Mesothelial cell of epicardium (in vitro differentiated cells): Measurements from ENCODE around the gene PMPCA. TPM values are rescaled to one million over a fixed set of nuclear protein-coding genes. Genes with fewer than 3 reads are reported as not detected.
"Not testable (repeated sequence)": the region's sequence is repeated elsewhere in the genome, so short reads cannot be mapped to it uniquely, and the experiment has no call there.

ENCODE experiments used
- DNase-seq, 2 experiments: peaks; one replicate each; pipeline ENCODE4 v3.0.0; 2021; ENCODE audit warnings: low spot score in 2 of 2; ENCODE audit not compliant: unreplicated experiment in 2 of 2
- H3K27ac Mint-ChIP-seq: 2 replicates; pipeline ENCODE4 v1.8.0; 2021; ENCODE audit warnings: mixed read lengths
- H3K27me3 Mint-ChIP-seq: 2 replicates; pipeline ENCODE4 v1.8.0; 2021; ENCODE audit warnings: low read depth, mixed read lengths
- H3K36me3 Mint-ChIP-seq: 2 replicates; pipeline ENCODE4 v1.8.0; 2021; ENCODE audit warnings: mixed read lengths
- H3K4me1 Mint-ChIP-seq: 2 replicates; pipeline ENCODE4 v1.8.0; 2021; ENCODE audit warnings: mixed read lengths
- H3K4me3 Mint-ChIP-seq: 2 replicates; pipeline ENCODE4 v1.8.0; 2021; ENCODE audit warnings: mild to moderate bottlenecking, moderate library complexity, mixed read lengths
- H3K9me3 Mint-ChIP-seq: 2 replicates; pipeline ENCODE4 v1.8.0; 2021; ENCODE audit warnings: mixed read lengths
- CTCF ChIP-seq: fragments of 200-600 bp; sonication (generic); IDR thresholded peaks from one replicate; pipeline ENCODE4 v1.5.0; 2021; ENCODE audit warnings: antibody characterized with exemption; ENCODE audit not compliant: unreplicated experiment
- total RNA-seq: library from RNA; stranded (reverse); gene quantifications from 3 replicates; pipeline ENCODE4 v1.2.1, GENCODE V29; 2021

PMPCA gene
- total RNA-seq, 1 donor from 2014 or later: 74.6 TPM

GRCh38 chr9:136403538-136403914 is 6.9 kb upstream of the PMPCA start:
- DNase-seq: no peak
- Mint-ChIP-seq H3K4me3 (no peak overlapping the region), H3K27ac (no peak overlapping the region), H3K27me3 (no peaks in the 10 kb centered on the region), H3K4me1 (peaks cover 13% of the 10 kb centered on the region), H3K9me3 (no peaks in the 10 kb centered on the region), H3K36me3 (peaks cover 27% of the 10 kb centered on the region)
- no peak for TF ChIP-seq CTCF

- Mint-ChIP-seq H3K4me3 (no peak overlapping the region), H3K4me1 (peaks cover 12% of the 10 kb centered on the region)
These were observed 6.3 kb upstream of the PMPCA start for GRCh38 chr9:136403915-136404800.

GRCh38 chr9:136404801-136405136 is 5.7 kb upstream of the PMPCA start:
- no peak for DNase-seq
- Mint-ChIP-seq H3K36me3 (peaks cover 31% of the 10 kb centered on the region), H3K4me3 (no peak overlapping the region)

More at GRCh38 chr9:136403915-136404800, 6.3 kb upstream of the PMPCA start:
- DNase-seq: no peak
- no peaks in the 10 kb centered on the region for H3K9me3 Mint-ChIP-seq
- H3K27me3 Mint-ChIP-seq: no peaks in the 10 kb centered on the region
- peaks cover 31% of the 10 kb centered on the region for H3K36me3 Mint-ChIP-seq
- no peak for TF ChIP-seq CTCF
- H3K27ac Mint-ChIP-seq: no peak overlapping the region

GRCh38 chr9:136405481-136405880 is 5.0 kb upstream of the PMPCA start:
- H3K36me3 Mint-ChIP-seq: peaks cover 31% of the 10 kb centered on the region
- no peak overlapping the region for H3K4me3 Mint-ChIP-seq

More at GRCh38 chr9:136404801-136405136, 5.7 kb upstream of the PMPCA start:
- Mint-ChIP-seq H3K9me3 (no peaks in the 10 kb centered on the region), H3K27me3 (no peaks in the 10 kb centered on the region), H3K27ac (no peak overlapping the region), H3K4me1 (peaks cover 15% of the 10 kb centered on the region)
- no peak for TF ChIP-seq CTCF

GRCh38 chr9:136405904-136406303 is 4.6 kb upstream of the PMPCA start:
- DNase-seq, H3K4me3 Mint-ChIP-seq, H3K27ac Mint-ChIP-seq, H3K9me3 Mint-ChIP-seq, H3K27me3 Mint-ChIP-seq: not testable (repeated sequence)
- peaks cover 16% of the 10 kb centered on the region for H3K4me1 Mint-ChIP-seq
- H3K36me3 Mint-ChIP-seq: peaks cover 31% of the 10 kb centered on the region

More at GRCh38 chr9:136405481-136405880, 5.0 kb upstream of the PMPCA start:
- Mint-ChIP-seq H3K9me3 (no peaks in the 10 kb centered on the region), H3K4me1 (peaks cover 17% of the 10 kb centered on the region), H3K27me3 (no peaks in the 10 kb centered on the region), H3K27ac (no peak overlapping the region)
- DNase-seq: no peak
- no peak for TF ChIP-seq CTCF

GRCh38 chr9:136407061-136407460 is 3.4 kb upstream of the PMPCA start:
- not testable (repeated sequence) for H3K27ac Mint-ChIP-seq, H3K27me3 Mint-ChIP-seq, H3K9me3 Mint-ChIP-seq, H3K4me3 Mint-ChIP-seq, DNase-seq
- H3K4me1 Mint-ChIP-seq: peaks cover 28% of the 10 kb centered on the region
- H3K36me3 Mint-ChIP-seq: peaks cover 31% of the 10 kb centered on the region
